ENCODE data around the gene GATB. TPM values are rescaled to one million over a fixed set of nuclear protein-coding genes. Genes with fewer than 3 reads are reported as not detected.

The GATB gene
- total and polyA plus RNA-seq, 2 of the 4 experiments (the other 2 are of a cell fraction) = 18.7 to 20.3 TPM

DNA sequence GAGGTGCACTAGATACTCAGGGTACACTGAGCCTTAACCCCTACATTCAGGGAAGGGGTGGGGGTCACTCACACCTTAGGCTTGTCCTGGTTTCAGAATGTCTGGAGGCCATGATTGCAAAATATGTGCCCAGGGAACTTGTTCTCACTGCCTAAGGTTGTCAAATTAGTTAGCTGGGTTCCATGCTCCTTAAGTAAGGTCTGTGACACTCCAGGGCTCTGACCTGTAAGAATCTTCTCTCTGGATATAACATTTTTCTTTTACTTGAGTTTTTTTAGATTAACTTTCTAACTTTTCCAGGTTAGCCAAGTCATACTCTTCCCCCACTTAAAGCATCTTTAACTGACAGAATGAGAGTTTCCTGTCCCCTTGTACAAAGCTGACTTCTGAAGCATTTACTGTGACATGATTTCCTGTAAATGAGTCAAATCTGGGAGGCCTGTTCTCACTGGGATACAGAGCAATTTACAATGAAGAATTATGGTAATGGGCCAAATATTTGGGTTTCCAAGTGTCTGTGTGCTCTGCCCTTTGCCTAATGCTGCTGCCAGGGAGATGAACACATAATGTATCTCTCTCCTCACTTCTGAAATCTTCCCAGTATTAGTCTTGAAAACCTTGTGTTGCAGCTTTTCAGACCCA, 101.7 kb downstream of the GATB start:
- intact Hi-C loops (cut with micrococcal nuclease) (no loop called here), in situ Hi-C loops (cut with MboI; ENCODE audit: low sequenced_read_pairs) (no loop called here), dilution Hi-C loops (cut with HindIII; ENCODE audit: low sequenced_read_pairs, unreplicated experiment) (no loop called here)
- Histone ChIP-seq H3K9ac (ENCODE audit: low read depth, low read length) (no peak overlapping the region), H3K18ac (ENCODE audit: low read depth, low read length) (peak overlapping the region; percentile 61; the same call in 1 of the 2 replicates), H3K4me2 (ENCODE audit: low read depth, low read length) (no peak overlapping the region), H2BK5ac (ENCODE audit: low read depth, low read length, poor library complexity, severe bottlenecking) (no peak overlapping the region), H2AK9ac (replicated peaks; ENCODE audit: low read depth, low read length, poor library complexity) (no peak overlapping the region), H3K14ac (replicated peaks; ENCODE audit: low read depth, low read length) (peak overlapping the region; percentile 17; the same call in 1 of the 2 replicates), H3K56ac (ENCODE audit: extremely low read depth, insufficient read depth, low read length) (no peak overlapping the region), H4K8ac (ENCODE audit: low read depth in 2 of 2, low read length in 2 of 2) (peak overlapping the region; percentile 21 to 53; a peak in 3 of 4 replicates), H3K27me3 (ENCODE audit: control insufficient read depth, insufficient read depth, low read length) (peaks cover 2% of the 10 kb centered on the region; the same call in 1 of the 2 replicates), H2BK20ac (ENCODE audit: low read depth, low read length) (no peak overlapping the region), H2BK15ac (ENCODE audit: low read depth, low read length) (no peak overlapping the region), H4K91ac (ENCODE audit: insufficient read depth, low read depth, low read length) (no peak overlapping the region; the same call in 1 of the 2 replicates), H4K5ac (ENCODE audit: low read depth, low read length) (peak overlapping the region; percentile 54; the same call in 1 of the 2 replicates), H3K23ac (ENCODE audit: low read depth, low read length) (no peak overlapping the region), H3K4ac (ENCODE audit: low read depth, low read length) (peak overlapping the region; percentile 45; the same call in 1 of the 2 replicates), H3K36me3 (ENCODE audit: control insufficient read depth, insufficient read depth, low read length) (no peaks in the 10 kb centered on the region), H3K27ac (ENCODE audit: insufficient read depth, low read length) (no peak overlapping the region), H2AK5ac (ENCODE audit: low read depth, low read length) (peak overlapping the region; percentile 54; the same call in 1 of the 2 replicates), H2BK120ac (ENCODE audit: low read depth, low read length) (peak overlapping the region; percentile 19; the same call in 1 of the 2 replicates), H3K9me1 (ENCODE audit: insufficient read depth, low read length) (peaks cover 3% of the 10 kb centered on the region), H3K4me1 (ENCODE audit: control insufficient read depth, insufficient read depth, low read length) (peaks cover 5% of the 10 kb centered on the region), H3K4me3 (ENCODE audit: insufficient read depth, low read depth, low read length) (no peak overlapping the region), H4K20me1 (ENCODE audit: insufficient read depth, low read length) (no peaks in the 10 kb centered on the region), H3K79me1 (ENCODE audit: low read depth in 1 of 2, low read length in 2 of 2) (no peaks in the 10 kb centered on the region), H2AFZ (replicated peaks; ENCODE audit: low read length, poor library complexity) (peak overlapping the region; percentile 76), H3K9me3 (ENCODE audit: control insufficient read depth, insufficient read depth, low read length) (no peaks in the 10 kb centered on the region)
- ChIA-PET POLR2A (ENCODE audit: unreplicated experiment) (no interaction called here), CTCF (no interaction called here)
- DNase-seq (peak; percentile 67), ATAC-seq (ENCODE audit: low read depth) (peak; percentile 37)
- BruUV-seq (replicated peaks) = no TSS peak
- no peak for TF ChIP-seq NFE2L2 (IDR thresholded peaks at IDR 0.05; ENCODE audit: low read depth, low read length)

All from IMR-90 (cell line).